HG03469 (cell line): Measurements from ENCODE around the gene CCT7.

Experiments
- ATAC-seq: cut with Tn5 transposase; IDR thresholded peaks from one replicate; pipeline ENCODE4 v1.9.1; 2021; ENCODE audit warnings: mild to moderate bottlenecking, moderate library complexity, moderate number of reproducible peaks; ENCODE audit not compliant: unreplicated experiment

The CCT7 gene

DNA sequence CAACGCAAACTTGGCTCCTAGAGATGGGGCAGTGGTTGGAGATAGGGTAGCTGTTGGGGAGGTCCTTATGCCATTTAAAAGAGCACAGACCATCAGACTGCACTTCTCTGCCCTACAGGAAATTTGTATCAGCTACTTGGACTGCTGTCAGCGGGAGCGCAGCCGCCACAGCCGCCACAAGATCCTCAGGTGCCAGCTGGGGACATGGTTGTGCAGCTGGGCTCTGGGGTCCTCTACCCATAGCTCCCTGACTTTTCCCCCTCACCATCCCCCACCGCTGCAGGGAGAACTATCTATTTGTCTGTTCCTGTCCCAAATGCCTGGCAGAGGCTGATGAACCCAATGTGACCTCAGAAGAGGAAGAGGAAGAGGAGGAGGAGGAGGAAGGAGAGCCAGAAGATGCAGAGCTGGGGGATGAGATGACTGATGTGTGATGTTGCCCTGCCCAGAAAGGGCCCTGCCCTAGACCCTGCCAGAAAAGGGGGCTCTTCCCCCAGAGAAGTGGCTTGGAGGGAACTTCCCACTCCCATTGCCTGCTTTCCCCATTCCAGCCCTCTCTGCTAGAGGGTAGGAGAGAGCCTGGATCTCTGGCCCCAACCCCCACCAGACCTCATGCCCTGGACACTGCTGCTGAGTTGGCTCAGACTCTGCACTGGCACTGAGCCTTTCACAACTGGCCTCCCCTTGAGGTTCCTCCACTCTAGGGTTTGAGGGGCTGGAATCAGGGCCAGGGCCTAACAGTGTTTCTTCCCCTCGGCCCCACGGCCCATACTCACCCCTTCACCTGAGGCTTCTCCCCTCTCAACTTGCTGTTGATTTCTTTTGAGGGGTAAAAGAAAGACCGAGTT is 8.4 kb upstream of the CCT7 start:
- ATAC-seq: no peak

DNA sequence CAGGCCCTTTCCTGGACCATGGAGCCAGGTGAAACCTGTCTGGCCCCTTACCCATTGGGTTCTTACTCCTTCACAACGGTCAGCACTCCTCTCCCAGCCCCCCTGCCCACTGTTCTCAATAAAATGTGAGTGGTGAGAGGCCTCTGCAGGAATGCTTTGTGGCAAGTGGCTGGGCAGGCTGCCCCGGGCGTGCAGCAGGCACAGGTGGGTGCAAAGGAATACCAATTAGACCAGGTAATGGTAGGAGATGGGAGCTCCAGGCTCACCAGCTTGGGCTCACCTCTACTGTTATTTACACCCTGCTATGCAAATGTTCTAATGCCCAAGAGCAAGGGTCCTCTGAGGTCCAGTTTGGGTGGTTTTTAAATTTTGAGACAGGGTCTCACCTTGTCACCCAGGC is 7.0 kb upstream of the CCT7 start:
- ATAC-seq: no peak

DNA sequence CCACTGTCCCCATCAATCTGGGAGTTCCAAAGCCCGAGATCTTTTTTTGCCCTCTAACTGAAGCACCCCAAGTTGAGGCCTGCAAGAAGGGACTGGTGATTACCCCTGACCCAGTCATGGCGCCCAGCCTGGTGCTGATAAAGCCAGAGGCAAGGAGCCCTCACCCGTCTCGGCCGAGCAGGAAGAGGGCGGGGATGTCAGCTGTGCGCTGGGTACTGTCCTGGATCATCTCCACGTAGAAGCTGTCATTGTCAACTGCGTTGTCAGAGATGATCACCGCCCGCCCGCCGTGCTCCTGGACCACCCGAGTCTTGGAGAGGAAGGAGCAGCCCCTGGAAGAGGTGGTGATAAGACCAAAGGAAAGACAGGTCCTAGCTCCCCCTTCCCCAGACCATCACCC is 5.5 kb upstream of the CCT7 start:
- ATAC-seq: no peak

DNA sequence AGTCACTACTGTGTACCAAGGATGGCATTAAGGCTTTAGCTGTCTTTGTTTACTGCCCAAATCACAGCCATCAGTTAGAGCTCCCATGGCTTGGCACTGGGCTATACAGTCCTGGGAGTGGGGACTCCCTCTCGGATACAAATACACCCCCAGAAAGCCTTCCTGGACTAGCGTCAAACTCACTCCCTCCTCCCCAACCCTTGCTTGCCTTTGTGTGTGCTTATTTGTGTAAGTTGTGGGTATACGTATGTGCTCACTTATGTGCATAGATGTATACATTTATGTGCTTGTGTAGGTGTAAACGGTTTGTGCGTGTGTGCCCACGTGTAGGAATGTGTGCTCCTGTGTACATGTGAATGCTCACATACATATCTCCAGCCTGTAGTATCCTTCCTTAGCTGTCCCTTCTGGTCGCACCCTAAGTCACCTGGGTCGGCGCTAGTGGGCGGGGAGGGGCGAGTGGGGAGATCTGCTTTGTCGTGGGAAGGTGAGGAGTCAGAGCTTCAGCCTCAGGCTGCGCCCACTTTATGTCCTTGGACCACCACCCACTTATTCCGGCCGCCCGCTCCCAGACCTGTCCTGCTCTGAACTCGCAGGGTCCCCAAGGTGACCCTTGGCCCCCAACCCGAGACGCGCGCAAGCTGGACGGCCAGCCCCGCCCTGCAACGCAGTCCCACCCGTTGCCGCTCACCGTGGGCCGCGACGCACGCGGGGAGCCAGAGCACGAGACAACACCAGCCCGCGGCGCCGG is 1.5 kb upstream of the CCT7 start:
- no peak for ATAC-seq

DNA sequence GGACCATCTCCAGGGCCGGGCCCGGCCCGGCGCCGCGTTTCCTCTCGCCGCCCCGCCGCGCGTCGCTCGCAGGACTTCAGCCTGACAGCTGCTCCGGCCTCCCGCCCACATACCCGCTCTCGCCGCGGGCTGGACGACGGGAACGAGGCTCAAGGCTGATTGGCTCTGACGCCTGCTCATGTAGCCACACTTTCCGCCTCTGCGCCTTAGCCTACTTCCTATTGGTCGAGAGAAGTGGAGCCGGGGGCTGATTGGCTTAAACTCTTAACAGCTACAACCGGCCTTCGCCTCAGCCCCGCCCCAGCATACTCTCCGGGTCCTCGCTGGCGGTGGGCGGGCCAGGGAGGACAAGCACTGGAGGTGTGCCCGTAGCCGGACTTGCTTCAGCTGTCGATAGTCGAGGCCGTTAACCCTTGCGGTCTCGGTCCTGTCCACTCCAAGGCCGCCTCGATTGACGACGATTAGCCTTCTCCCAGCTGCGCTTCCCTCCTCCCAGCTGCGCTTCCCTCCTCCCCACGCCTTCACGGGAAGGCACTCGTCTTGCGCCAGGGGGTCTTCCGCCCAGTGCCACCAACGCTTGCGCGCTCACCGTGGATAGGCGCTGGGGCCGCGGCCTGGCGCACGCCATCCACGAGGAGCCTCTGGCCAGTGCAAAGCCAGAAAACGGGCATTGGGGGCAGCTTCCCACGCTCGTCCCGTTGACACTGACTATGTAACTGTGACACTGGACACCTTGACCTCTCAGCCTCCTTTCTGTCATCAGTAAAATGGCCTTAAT is 765 bp upstream of the CCT7 start, which contains the start of gene PRADC1:
TSS of gene PRADC1 (minus strand) at position 86 of the 778 bp plus-strand sequence. CDS start at position 7, 79 bp downstream.
- peak; percentile 92 for ATAC-seq

DNA sequence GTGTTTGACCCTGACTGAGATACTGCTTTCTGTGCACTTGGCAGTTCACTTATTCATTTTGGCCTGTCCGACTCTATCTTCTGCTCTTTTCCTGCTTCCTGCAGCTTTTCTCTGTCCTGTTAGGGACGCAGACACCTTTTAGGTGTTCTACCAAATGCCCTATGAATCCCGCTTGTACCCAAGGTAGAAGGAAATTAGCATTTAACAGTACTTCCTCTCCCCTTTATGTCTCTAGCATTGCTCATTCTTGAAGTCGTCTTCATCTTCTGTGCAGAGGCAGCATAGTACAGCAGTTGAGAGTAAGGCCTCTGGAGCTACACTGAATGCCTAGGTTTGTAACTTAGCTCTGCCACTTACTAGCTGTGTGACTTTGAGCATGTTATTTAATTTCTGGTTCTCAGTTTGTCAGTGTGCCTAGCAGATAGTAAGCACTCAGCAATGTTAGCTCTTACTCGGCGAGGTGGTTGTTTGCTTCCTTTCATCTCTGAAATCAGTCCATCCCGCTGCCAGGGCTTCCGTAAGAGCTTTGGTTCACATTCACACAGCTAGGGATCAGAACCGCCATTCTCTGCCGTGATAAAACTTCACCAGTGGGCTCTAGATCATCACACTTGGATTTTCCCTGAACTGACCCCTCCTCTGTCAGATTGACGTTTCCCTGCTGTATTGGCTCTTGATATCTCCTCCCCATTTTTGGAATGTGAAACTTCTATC is 1.4 kb downstream of the CCT7 start:
- ATAC-seq: no peak

DNA sequence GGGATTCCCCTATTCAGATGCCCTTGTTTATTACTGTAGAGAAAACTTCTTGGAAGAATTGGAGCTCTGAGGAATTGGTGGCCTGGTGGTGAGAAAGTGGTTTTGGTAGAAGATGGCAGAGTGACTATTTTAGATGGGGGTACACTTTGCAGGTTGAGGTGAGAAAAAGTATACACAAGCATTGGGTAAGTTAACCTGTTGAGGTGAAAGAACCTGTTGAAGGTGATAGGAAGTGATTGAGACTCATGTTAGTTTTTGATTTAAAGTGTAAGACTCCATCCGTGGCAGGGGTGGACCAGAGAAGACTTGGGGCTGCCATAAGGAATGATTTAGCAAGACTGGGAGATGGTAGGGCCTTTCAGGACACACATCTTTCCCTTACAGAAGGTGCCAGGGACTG is 3.1 kb downstream of the CCT7 start:
- no peak for ATAC-seq

DNA sequence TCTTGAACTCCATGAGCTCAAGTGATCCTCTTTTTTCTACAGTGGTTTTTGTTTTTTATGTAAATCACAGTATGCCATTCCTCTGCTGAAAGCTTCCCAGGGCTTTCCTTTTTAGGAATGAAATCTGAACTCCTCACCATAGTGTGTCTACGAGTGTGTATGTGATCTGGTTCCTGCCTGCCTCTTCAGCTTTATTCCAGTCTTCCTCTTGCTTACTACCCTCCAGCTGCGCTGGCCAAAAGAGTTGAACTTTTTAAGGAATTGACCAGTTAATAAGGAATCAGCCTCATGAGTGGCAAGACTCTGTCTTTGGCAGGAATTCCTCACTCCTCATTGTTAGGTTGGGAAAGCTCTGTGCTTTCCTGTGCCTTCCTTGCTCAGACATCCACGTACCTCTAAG is 4.0 kb downstream of the CCT7 start:
- no peak for ATAC-seq

DNA sequence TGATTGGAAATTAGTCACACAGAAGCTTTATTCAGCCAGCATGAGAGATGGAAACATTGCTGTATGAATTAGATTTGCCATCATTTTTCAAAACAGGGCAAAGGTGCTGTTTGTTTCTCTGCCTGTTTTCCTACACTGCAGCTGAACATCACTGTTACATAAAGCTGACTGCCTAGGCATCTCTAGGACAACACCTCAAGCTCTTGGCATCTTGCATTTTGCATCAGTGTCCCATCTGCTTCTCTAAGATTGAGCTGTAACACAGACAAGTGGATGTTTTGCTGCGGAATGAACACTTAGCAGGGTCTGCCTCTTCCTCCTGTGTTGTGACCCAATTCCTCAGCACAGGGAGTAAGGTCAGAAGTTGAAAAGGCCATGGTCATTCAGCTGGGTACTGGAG is 4.9 kb downstream of the CCT7 start:
- ATAC-seq: no peak

DNA sequence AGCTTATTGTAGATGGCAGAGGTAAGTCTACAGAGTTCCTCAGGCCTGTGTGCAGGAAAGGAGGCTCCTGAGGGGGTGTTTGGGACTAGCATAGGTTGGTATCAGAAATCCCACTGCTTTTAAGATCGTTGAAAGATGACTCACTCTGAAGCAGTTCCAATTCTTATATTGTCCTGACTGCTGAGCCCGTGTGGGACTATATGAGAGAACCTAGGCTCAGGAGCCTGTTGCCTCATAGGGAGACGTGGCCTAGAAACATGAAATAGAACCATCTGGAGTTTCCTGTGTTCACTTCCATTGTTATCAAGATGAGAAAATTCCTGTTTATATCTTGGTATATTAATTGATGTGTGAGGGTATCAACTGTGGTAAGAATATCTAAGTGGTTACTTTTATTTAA is 5.7 kb downstream of the CCT7 start:
- no peak for ATAC-seq

DNA sequence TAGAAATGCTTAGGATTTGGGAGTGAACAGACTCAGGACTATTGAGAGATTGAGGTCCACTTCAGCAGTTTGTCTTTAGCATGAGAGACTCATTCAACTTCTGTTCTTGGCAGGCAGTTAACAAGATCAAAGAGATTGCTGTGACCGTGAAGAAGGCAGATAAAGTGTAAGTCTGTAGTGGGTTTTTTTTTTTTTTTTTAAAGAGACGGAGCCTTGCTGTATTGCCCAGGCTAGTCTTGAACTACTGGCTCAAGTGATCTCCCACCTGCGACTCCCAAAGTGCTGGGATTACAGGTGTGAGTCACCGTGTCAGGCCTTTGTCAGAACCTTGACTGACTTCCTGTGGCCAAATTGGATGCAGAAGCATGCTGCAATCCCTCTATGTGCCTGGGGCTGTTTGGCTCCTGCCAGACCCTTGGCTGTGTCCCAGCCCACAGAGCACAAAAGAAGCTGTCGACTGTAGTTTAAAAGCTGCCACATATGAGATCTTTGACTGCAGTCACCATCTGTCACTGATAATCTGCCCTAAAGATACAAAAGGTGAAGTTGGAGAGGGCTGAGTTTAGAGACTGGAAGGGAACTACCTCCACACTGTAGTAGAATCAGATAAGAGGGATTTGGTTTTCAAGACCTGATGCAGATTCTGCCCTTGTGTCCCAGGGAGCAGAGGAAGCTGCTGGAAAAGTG is 9.9 kb downstream of the CCT7 start:
- ATAC-seq: no peak

DNA sequence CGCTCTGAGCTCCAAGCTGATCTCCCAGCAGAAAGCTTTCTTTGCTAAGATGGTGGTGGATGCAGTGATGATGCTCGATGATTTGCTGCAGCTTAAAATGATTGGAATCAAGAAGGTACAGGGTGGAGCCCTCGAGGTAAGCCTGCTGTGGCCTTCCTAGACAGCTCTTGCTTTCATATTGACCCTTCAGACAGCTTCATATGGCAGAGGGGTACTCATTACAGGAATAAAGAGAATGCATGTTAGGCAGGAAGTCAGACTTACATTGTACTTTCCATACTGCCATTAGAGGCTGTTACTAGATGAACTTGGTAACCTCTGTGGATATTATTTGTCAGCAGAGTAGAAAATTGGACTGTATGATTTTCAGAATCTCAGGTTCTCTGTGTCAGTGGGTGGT is 10.5 kb downstream of the CCT7 start:
- no peak for ATAC-seq

DNA sequence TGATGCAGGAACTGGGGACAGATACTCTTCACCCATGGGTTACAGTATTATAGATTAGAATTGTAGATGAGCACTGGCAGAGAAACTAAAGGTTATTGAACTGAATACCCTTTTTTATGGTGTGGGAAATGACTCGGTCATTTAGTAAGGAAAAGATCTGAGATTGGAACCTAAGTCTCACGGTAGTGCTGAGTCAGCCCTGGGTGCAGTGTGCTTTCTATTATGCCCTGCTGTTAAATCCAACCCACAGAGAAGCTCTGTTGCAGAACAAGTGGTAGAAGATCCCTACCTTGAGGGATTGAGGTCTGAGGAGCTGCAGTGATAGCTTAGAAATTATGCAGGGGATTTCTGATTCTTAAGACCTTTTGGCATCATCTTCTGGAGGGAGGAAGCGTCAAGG is 12.7 kb downstream of the CCT7 start:
- ATAC-seq: no peak

DNA sequence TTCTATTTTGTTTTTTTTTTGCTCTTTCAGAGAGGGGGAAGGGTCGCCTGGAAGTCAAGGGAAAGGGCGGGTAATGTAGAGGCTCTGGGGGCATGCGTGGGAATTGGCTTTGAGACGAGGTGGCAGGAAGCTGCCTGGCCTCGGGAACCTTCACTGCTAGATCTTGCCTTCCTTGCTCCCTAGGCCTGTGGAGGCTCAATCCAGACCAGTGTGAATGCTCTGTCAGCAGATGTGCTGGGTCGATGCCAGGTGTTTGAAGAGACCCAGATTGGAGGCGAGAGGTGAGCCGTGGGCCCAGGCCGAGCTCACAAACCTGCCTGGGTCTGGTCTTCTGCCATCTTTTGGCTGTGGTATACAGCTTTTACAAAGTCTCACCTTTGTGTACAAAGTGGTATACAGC is 15.5 kb downstream of the CCT7 start:
- no peak for ATAC-seq

DNA sequence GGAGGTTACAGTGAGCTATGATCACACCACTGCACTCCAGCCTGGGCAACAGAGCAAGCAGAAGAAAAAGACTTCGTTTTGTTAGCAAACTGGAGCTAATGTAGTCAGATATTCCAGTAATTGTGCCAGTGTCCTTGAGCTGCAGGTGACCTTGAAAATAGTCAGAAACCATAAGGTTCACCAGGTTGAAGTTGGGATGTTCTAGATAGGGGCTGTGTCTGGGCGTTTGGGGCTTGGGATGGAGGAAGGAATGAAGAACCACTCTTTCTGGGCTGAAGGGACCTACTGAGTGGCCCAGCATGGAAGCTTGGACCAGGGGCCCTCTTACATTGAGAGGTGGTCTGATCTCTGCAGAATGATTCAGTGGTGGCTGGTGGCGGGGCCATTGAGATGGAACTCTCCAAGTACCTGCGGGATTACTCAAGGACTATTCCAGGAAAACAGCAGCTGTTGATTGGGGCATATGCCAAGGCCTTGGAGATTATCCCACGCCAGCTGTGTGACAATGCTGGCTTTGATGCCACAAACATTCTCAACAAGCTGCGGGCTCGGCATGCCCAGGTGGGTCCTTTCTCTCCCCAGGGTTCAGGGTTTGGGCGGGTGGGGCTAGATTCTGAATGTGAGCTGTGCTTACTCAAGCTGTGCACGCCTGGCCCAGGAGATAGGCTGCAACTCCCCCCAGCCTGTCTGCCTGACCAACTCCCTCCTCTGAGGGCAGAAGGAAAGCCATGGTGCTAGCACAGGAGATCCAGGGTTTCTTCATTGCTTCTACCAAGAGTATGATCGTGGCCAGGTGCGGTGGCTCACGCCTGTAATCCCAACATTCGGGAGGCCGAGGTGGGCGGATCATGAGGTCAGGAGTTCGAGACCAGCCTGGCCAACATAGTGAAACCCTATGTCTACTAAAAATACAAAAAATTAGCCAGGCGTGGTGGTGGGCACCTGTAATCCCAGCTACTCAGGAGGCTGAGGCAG is 17.1 kb downstream of the CCT7 start:
- ATAC-seq: no peak

DNA sequence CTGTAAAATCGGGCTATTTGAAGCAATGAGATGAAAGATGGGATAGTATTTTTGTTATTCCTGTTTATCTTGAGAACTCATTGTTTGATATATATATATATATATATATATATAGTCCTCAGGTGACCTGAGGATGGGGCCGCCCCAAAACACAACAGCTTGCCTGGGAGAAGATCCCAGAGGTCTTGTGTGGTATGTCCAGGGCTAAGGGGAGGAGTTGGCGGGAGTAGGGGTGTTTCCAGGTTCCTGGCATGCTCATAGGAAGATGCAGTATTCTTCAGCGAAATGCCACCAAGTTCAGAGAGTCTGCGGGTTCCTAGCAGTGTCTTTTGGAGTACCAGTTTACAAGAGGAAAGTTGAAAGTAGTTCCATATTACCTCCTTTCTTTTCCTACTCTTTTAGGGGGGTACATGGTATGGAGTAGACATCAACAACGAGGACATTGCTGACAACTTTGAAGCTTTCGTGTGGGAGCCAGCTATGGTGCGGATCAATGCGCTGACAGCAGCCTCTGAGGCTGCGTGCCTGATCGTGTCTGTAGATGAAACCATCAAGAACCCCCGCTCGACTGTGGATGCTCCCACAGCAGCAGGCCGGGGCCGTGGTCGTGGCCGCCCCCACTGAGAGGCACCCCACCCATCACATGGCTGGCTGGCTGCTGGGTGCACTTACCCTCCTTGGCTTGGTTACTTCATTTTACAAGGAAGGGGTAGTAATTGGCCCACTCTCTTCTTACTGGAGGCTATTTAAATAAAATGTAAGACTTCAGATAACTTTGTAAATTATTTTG is 18.3 kb downstream of the CCT7 start:
- no peak for ATAC-seq

DNA sequence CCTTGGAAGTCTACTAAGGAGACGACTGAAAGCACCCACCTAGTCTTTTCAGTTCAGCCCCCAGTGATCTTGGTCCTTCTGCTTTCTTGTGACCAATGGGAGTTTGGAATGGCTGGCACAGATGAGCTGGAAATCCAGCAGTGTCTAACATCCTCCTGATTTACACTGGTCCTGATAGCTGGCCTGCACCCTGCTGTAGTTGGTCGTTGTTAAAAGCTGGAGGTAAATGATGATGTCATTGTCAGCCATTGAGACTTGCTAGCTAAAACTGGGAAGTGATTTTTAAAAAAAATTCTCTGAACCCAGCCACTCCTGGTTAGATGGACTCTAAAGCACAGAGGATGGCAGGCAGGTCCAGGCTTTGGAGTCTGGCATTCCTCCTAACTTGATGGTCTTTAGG is 19.3 kb downstream of the CCT7 start:
- no peak for ATAC-seq

DNA sequence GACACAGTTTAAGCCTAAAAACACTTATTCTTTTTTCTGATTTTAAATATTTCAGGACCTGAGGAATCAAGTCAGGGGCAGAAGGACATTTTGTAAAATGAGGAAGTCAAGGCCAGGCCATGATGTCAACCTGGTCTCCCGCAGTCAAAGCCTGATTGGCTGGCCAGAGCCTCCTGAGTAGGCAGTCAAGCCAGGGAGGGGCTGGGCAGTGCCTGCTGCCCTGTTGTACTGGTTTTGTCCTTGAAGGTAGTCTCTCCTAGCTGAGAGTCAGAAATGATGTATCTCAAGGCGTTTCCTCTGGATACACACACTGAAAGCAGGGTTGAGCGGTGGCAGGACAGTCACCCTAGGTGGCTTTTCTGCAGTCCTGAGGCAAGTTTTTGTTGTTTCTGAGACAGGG is 19.8 kb downstream of the CCT7 start:
- no peak for ATAC-seq
